Neuronal stem cell (in vitro differentiated cells): ENCODE measurements around the gene INO80C.

Experiments used
- DNase-seq: peaks from one replicate; pipeline ENCODE4 v3.0.0-alpha.2; 2013; ENCODE audit warnings: low spot score
- H2AFZ ChIP-seq: one replicate; pipeline ENCODE4 v1.6.1; 2013; ENCODE audit warnings: mild to moderate bottlenecking, low read length, inconsistent platforms
- H2AK5ac ChIP-seq: 2 replicates; pipeline ENCODE4 v1.6.1; 2013; ENCODE audit warnings: low read depth, mild to moderate bottlenecking, inconsistent platforms, low read length, moderate library complexity, mixed read lengths
- H2BK120ac ChIP-seq: 2 replicates; pipeline ENCODE4 v1.6.1; 2013; ENCODE audit warnings: low read depth, mild to moderate bottlenecking, inconsistent platforms, low read length, moderate library complexity, mixed read lengths
- H2BK12ac ChIP-seq: one replicate; pipeline ENCODE4 v1.6.1; 2013; ENCODE audit warnings: low read length, inconsistent platforms
- H2BK15ac ChIP-seq: 2 replicates; pipeline ENCODE4 v1.6.1; 2013; ENCODE audit warnings: mild to moderate bottlenecking, low read length, inconsistent platforms, mixed read lengths
- H2BK5ac ChIP-seq: one replicate; pipeline ENCODE4 v1.6.1; 2013; ENCODE audit warnings: inconsistent platforms, mild to moderate bottlenecking, low read length, moderate library complexity
- H3K14ac ChIP-seq: one replicate; pipeline ENCODE4 v1.6.1; 2013; ENCODE audit warnings: low read length, inconsistent platforms
- H3K18ac ChIP-seq: 2 replicates; pipeline ENCODE4 v1.6.1; 2013; ENCODE audit warnings: low read length, inconsistent platforms
- H3K23ac ChIP-seq: 2 replicates; pipeline ENCODE4 v1.6.1; 2013; ENCODE audit warnings: low read depth, mild to moderate bottlenecking, mixed read lengths, low read length, inconsistent platforms; ENCODE audit not compliant: poor library complexity
- H3K27ac ChIP-seq: replicated peaks from 3 replicates; pipeline ENCODE4 v1.5.1; 2013; ENCODE audit warnings: low read length, inconsistent platforms
- H3K27me3 ChIP-seq, 3 experiments: 2 replicates each; pipeline ENCODE4 v1.6.1; 2013; ENCODE audit warnings: low read length in 3 of 3, mild to moderate bottlenecking in 2 of 3, inconsistent platforms in 1 of 3, low read depth in 1 of 3, mixed read lengths in 1 of 3, moderate library complexity in 1 of 3; ENCODE audit not compliant: control insufficient read depth in 3 of 3, insufficient read depth in 3 of 3
- H3K36me3 ChIP-seq, 2 donors: replicated peaks in 1 of 2; 2 replicates each; pipeline ENCODE4 v1.6.1; 2013; ENCODE audit warnings: low read length in 2 of 2; ENCODE audit not compliant: control insufficient read depth in 2 of 2, insufficient read depth in 2 of 2
- H3K4ac ChIP-seq: 2 replicates; pipeline ENCODE4 v1.6.1; 2013; ENCODE audit warnings: inconsistent platforms, mild to moderate bottlenecking, low read length, moderate library complexity
- H3K4me1 ChIP-seq, 2 donors: 1 replicate in 1 of 2; 2 replicates in 1 of 2; pipeline ENCODE4 v1.6.1; 2013; ENCODE audit warnings: low read length in 2 of 2, low read depth in 1 of 2; ENCODE audit not compliant: control insufficient read depth in 2 of 2, insufficient read depth in 1 of 2
- H3K4me2 ChIP-seq: one replicate; pipeline ENCODE4 v1.6.1; 2013; ENCODE audit warnings: mild to moderate bottlenecking, low read length, inconsistent platforms; ENCODE audit not compliant: insufficient read depth, poor library complexity, severe bottlenecking
- H3K4me3 ChIP-seq, 2 donors: 2 replicates each; pipeline ENCODE4 v1.5.1; 2013; ENCODE audit warnings: low read length in 2 of 2, mild to moderate bottlenecking in 2 of 2, inconsistent platforms in 1 of 2, moderate library complexity in 1 of 2
- H3K79me1 ChIP-seq: one replicate; pipeline ENCODE4 v1.6.1; 2013; ENCODE audit warnings: low read depth, mild to moderate bottlenecking, inconsistent platforms, low read length, moderate library complexity
- H3K9ac ChIP-seq: one replicate; pipeline ENCODE4 v1.6.1; 2013; ENCODE audit warnings: mild to moderate bottlenecking, low read depth, low read length, inconsistent platforms; ENCODE audit not compliant: poor library complexity
- H3K9me3 ChIP-seq, 2 donors: replicated peaks in 1 of 2; 2 replicates each; pipeline versions ENCODE3 to v1.6.1; 2013; ENCODE audit warnings: low read length in 2 of 2, mild to moderate bottlenecking in 2 of 2, inconsistent platforms in 1 of 2, low read depth in 1 of 2, mixed read lengths in 1 of 2, moderate library complexity in 1 of 2; ENCODE audit not compliant: control insufficient read depth in 2 of 2, insufficient read depth in 1 of 2
- H4K8ac ChIP-seq: one replicate; pipeline ENCODE4 v1.6.1; 2013; ENCODE audit warnings: low read depth, mild to moderate bottlenecking, inconsistent platforms, low read length, moderate library complexity
- H4K91ac ChIP-seq: one replicate; pipeline ENCODE4 v1.6.1; 2013; ENCODE audit warnings: low read length, low read depth, mild to moderate bottlenecking, inconsistent platforms; ENCODE audit not compliant: poor library complexity
- WGBS, 2 donors: extraction: QIAGEN DNeasy Blood & Tissue Kit; methylation state at CpG; one replicate each; pipeline ENCODE4 v1.1.7; 2013; ENCODE audit warnings: missing lambda C conversion rate in 2 of 2, mixed read lengths in 1 of 2; ENCODE audit not compliant: insufficient read length in 2 of 2, insufficient replicate concordance in 1 of 2; ENCODE audit errors: extremely low coverage in 2 of 2; 5-methylcytosine and 5-hydroxymethylcytosine counted together

Gene INO80C

DNA sequence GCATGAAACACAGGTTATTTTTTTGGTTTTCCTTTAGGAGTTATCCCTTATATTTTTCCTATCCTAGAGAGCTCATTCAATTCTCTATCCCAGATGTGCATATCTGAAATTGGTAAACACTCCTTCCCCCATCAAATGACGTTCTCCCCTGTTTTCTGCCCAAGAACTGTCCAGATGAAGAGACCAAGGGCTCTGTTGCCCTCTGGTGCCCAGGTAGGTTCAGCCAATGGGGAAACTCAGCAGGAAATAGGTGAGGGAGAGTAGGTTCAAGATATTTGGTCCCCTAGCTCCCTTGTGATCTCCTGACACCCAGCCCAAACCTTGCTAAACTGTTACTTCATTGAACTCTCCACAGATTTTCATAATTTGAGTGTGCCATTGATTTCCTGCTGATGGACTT is 14.1 kb upstream of the INO80C start:
- Histone ChIP-seq H3K9me3 (no peaks in the 10 kb centered on the region), H3K27me3 (peaks cover 0 to 13% (median 0%) of the 10 kb centered on the region in 3 experiments), H3K14ac (no peak overlapping the region), H3K27ac (no peak overlapping the region), H3K36me3 (no peaks in the 10 kb centered on the region), H2BK5ac (no peak overlapping the region), H2BK12ac (no peak overlapping the region), H3K4me1 (peaks cover 15 to 25% of the 10 kb centered on the region in 2 donors), H3K79me1 (no peaks in the 10 kb centered on the region), H2AFZ (no peak overlapping the region), H4K8ac (no peak overlapping the region), H3K18ac (no peak overlapping the region), H3K4me3 (no peak overlapping the region), H3K4ac (no peak overlapping the region), H4K91ac (no peak overlapping the region), H3K9ac (no peak overlapping the region), H2AK5ac (no peak overlapping the region), H3K23ac (no peak overlapping the region), H2BK120ac (no peak overlapping the region), H2BK15ac (no peak overlapping the region), H3K4me2 (no peak overlapping the region)
- DNase-seq: no peak
- no CpG with 5 or more reads among the region's 1 CpG for WGBS, 2 donors

GRCh38 chr18:35511428-35511827 is 13.7 kb upstream of the INO80C start:
- Histone ChIP-seq H4K8ac (no peak overlapping the region), H2BK5ac (no peak overlapping the region), H2BK15ac (no peak overlapping the region), H4K91ac (no peak overlapping the region), H2AFZ (no peak overlapping the region), H3K27me3 (peaks cover 0 to 17% (median 0%) of the 10 kb centered on the region in 3 experiments), H3K27ac (no peak overlapping the region), H2BK120ac (no peak overlapping the region), H3K4ac (no peak overlapping the region), H3K18ac (no peak overlapping the region), H2BK12ac (no peak overlapping the region), H3K4me2 (no peak overlapping the region), H3K79me1 (no peaks in the 10 kb centered on the region), H2AK5ac (no peak overlapping the region), H3K9me3 (no peaks in the 10 kb centered on the region), H3K23ac (no peak overlapping the region), H3K14ac (no peak overlapping the region), H3K36me3 (no peaks in the 10 kb centered on the region), H3K4me1 (peaks cover 15 to 25% of the 10 kb centered on the region in 2 donors), H3K9ac (no peak overlapping the region), H3K4me3 (no peak overlapping the region)
- no peak for DNase-seq
- WGBS, 2 donors: no CpG with 5 or more reads among the region's 2 CpGs

DNA sequence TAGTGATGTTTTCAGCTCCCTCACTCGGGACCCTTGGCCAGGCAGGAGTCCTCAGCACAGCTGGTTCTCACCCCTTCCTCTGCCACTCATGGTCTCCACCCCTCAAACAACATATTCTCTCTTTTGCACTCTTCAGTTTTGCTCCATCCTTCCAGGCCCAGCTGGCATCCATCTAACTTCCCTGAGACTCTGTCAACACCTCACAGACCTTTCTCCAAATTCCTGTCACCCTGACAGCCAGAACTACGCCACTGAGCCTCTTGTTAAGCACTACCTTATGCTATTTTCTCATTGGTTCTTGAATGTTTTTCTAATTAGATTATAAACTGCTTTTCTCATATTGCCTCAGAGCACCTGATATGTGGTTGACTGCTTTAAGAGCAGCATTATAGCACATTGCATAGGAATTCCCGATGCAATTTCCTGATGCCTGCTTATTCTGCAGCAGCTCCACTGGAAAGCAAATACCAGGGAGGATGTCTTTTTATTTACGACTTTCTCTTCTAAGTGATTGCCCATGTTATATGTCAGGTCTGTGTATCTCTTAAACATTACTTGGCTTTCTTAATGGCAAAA is 12.4 kb upstream of the INO80C start:
- no peak overlapping the region for H2AFZ ChIP-seq
- H4K8ac ChIP-seq: no peak overlapping the region
- no peaks in the 10 kb centered on the region for H3K36me3 ChIP-seq
- no peak overlapping the region for H3K4me2 ChIP-seq
- H2BK5ac ChIP-seq: no peak overlapping the region
- no peak overlapping the region for H3K4ac ChIP-seq
- H3K79me1 ChIP-seq: no peaks in the 10 kb centered on the region
- H3K27ac ChIP-seq: no peak overlapping the region
- no peak for DNase-seq
- no peak overlapping the region for H2BK12ac ChIP-seq
- no peak overlapping the region for H3K23ac ChIP-seq
- H3K4me1 ChIP-seq: peaks cover 12 to 18% of the 10 kb centered on the region in 2 donors
- no peak overlapping the region for H3K14ac ChIP-seq
- H2BK120ac ChIP-seq: no peak overlapping the region
- no peak overlapping the region for H3K4me3 ChIP-seq
- WGBS, 2 donors: no CpG with 5 or more reads among the region's 4 CpGs
- H3K9me3 ChIP-seq: no peaks in the 10 kb centered on the region
- no peak overlapping the region for H2AK5ac ChIP-seq
- no peak overlapping the region for H3K18ac ChIP-seq
- H3K27me3 ChIP-seq: peaks cover 0 to 29% (median 0%) of the 10 kb centered on the region in 3 experiments
- no peak overlapping the region for H2BK15ac ChIP-seq
- H4K91ac ChIP-seq: no peak overlapping the region
- H3K9ac ChIP-seq: no peak overlapping the region

GRCh38 chr18:35508746-35509338 is 11.1 kb upstream of the INO80C start:
- no peak overlapping the region for H3K4me3 ChIP-seq
- H3K4ac ChIP-seq: no peak overlapping the region
- no peak overlapping the region for H3K9ac ChIP-seq
- no peak overlapping the region for H4K8ac ChIP-seq
- H2AK5ac ChIP-seq: no peak overlapping the region
- peaks cover 0 to 41% (median 0%) of the 10 kb centered on the region in 3 experiments for H3K27me3 ChIP-seq
- H2BK12ac ChIP-seq: no peak overlapping the region
- H2BK120ac ChIP-seq: no peak overlapping the region
- no CpG with 5 or more reads among the region's 6 CpGs for WGBS, 2 donors
- H3K18ac ChIP-seq: no peak overlapping the region
- no peak overlapping the region for H3K27ac ChIP-seq
- peaks cover 7 to 8% of the 10 kb centered on the region in 2 donors for H3K4me1 ChIP-seq
- H3K36me3 ChIP-seq: no peaks in the 10 kb centered on the region
- no peak overlapping the region for H2BK5ac ChIP-seq
- H3K23ac ChIP-seq: no peak overlapping the region
- no peak overlapping the region for H4K91ac ChIP-seq
- no peak overlapping the region for H3K4me2 ChIP-seq
- H3K9me3 ChIP-seq: no peaks in the 10 kb centered on the region
- H2BK15ac ChIP-seq: no peak overlapping the region
- H3K79me1 ChIP-seq: no peaks in the 10 kb centered on the region
- H3K14ac ChIP-seq: no peak overlapping the region
- peak overlapping the region; percentile 50 for H2AFZ ChIP-seq
- no peak for DNase-seq
